Measurements from ENCODE around the gene DDX23.

The DDX23 gene

DNA sequence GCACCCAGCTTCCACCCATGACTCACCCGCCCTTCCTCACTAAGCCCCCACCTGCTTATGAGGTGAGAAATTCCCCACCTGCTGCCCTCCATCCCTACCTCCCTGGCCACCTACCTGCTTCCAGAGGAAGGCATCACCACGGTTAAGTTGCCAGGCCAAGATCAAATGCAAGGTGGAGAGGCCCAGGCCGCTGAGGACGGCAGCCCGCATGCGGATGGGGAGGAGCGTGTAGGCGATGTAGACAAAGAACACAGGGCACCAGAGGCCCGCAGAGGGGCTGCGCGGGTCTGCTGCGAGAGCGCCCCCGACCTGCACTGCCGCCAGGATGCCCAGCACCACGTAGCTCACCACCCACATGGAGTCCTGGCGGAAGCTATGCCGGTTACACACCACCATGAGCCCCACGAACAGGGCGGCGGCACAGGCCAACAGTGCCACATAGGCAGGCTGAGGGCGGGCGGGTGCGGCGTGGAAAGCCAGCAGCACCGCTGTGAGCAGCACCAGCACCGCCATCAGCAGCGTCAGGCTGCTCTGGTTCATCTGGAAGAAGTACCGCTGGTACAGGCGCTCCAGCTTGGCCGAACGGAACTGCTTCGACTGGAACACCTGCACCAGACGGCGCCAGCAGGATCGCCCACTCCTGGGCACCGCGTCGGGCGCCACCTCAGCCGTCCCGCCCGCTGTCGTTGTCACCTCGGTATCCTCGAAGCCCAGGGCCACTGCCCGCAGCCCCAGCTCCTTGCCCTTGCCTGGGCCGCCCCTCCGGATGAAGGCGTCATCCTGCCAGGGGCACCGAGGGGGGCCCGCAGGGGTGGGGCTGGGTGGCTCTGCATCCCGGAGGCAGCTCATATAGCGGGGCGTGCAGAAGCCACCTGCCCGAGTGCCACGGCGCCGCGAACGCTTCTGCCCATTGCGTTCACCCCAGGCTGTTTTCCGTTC is 69.2 kb downstream of the DDX23 start:
- no peaks in the 10 kb centered on the region for H3K9me2 ChIP-seq (ENCODE audit: low read depth, low read length)
- no peak for TF ChIP-seq CTCF (IDR thresholded peaks at IDR 0.05; ENCODE audit: low read length)
- TF ChIP-seq EZH2 (IDR thresholded peaks at IDR 0.05; ENCODE audit: borderline replicate concordance, low read length) = no peak
- no peaks in the 10 kb centered on the region for H4K20me1 ChIP-seq (ENCODE audit: insufficient read depth, low read length)
- no peaks in the 10 kb centered on the region for H3K79me2 ChIP-seq (ENCODE audit: insufficient read depth, low read length)
- no peak overlapping the region for H3K4me3 ChIP-seq (ENCODE audit: low read depth, low read length, poor library complexity, severe bottlenecking)
- no peaks in the 10 kb centered on the region for H3F3A ChIP-seq (ENCODE audit: insufficient read depth, low read length)
- no peaks in the 10 kb centered on the region for H3K4me1 ChIP-seq (ENCODE audit: insufficient read depth, low read length, severe bottlenecking)
- H3K4me2 ChIP-seq (ENCODE audit: low read length) = no peak overlapping the region
- no peak overlapping the region for H3K27ac ChIP-seq (ENCODE audit: low read depth, low read length, poor library complexity, severe bottlenecking)
- H2AFZ ChIP-seq (ENCODE audit: low read length) = no peak overlapping the region
- no peaks in the 10 kb centered on the region for H3K36me3 ChIP-seq (ENCODE audit: insufficient read depth, low read length)
- no peak overlapping the region for H3K9ac ChIP-seq (ENCODE audit: low read length)
- H3K9me3 ChIP-seq (ENCODE audit: low read length) = no peaks in the 10 kb centered on the region
- peaks cover 14% of the 10 kb centered on the region; the same call in 1 of the 2 replicates for H3K27me3 ChIP-seq (ENCODE audit: insufficient read depth, low read length)

DNA sequence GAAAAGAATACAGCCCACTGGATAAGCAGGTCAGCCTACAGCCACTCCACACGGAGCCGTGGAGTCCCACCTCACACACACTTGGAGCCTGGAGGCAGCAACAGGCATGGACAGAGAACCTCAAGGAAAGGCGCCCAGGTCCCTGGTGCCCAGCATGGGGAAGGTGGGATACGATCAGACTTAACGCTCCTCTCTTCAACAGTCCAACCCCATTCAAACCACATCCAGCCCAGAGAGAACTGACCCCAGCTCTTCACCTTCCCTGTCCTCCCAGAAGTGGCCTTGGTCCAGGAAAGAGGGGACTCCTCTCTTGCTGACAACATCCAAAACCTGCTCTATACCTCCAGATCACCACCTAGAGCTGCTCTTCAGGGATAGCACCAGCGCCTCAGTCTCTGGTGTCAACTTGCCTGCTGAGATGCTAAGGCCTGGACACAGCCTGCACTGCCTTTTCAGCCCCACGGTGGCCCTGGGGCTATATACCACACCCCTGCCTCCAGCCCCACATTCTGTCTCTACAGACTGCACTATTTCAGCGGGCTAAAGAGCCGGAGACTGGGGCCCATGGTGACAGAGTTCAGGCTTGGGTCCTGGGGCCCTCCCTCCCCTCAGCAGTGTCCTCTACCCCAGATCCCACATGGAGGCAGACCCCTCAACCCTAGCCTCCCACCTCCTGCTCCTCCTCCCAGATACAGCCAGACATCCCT is 70.1 kb downstream of the DDX23 start:
- peaks cover 14% of the 10 kb centered on the region; the same call in 1 of the 2 replicates for H3K27me3 ChIP-seq (ENCODE audit: insufficient read depth, low read length)
- TF ChIP-seq CTCF (IDR thresholded peaks at IDR 0.05; ENCODE audit: low read length) (no peak), EZH2 (IDR thresholded peaks at IDR 0.05; ENCODE audit: borderline replicate concordance, low read length) (no peak)
- H3K4me1 ChIP-seq (ENCODE audit: insufficient read depth, low read length, severe bottlenecking) = no peaks in the 10 kb centered on the region
- no peaks in the 10 kb centered on the region for H3K9me3 ChIP-seq (ENCODE audit: low read length)
- H2AFZ ChIP-seq (ENCODE audit: low read length) = no peak overlapping the region
- H3K9ac ChIP-seq (ENCODE audit: low read length) = no peak overlapping the region
- no peaks in the 10 kb centered on the region for H3K79me2 ChIP-seq (ENCODE audit: insufficient read depth, low read length)
- H3K9me2 ChIP-seq (ENCODE audit: low read depth, low read length) = no peaks in the 10 kb centered on the region
- H4K20me1 ChIP-seq (ENCODE audit: insufficient read depth, low read length) = no peaks in the 10 kb centered on the region
- no peak overlapping the region for H3K4me2 ChIP-seq (ENCODE audit: low read length)
- no peaks in the 10 kb centered on the region for H3K36me3 ChIP-seq (ENCODE audit: insufficient read depth, low read length)
- no peak overlapping the region for H3K27ac ChIP-seq (ENCODE audit: low read depth, low read length, poor library complexity, severe bottlenecking)
- H3F3A ChIP-seq (ENCODE audit: insufficient read depth, low read length) = no peaks in the 10 kb centered on the region
- no peak overlapping the region for H3K4me3 ChIP-seq (ENCODE audit: low read depth, low read length, poor library complexity, severe bottlenecking)

GRCh38 chr12:48780381-48781025 is 71.5 kb downstream of the DDX23 start:
- Histone ChIP-seq H3K27me3 (ENCODE audit: insufficient read depth, low read length) (peaks cover 14% of the 10 kb centered on the region; the same call in 1 of the 2 replicates), H3K4me3 (ENCODE audit: low read depth, low read length, poor library complexity, severe bottlenecking) (no peak overlapping the region), H3K9me2 (ENCODE audit: low read depth, low read length) (no peaks in the 10 kb centered on the region), H3K36me3 (ENCODE audit: insufficient read depth, low read length) (no peaks in the 10 kb centered on the region), H3K79me2 (ENCODE audit: insufficient read depth, low read length) (no peaks in the 10 kb centered on the region), H3F3A (ENCODE audit: insufficient read depth, low read length) (no peaks in the 10 kb centered on the region), H3K9ac (ENCODE audit: low read length) (no peak overlapping the region), H3K27ac (ENCODE audit: low read depth, low read length, poor library complexity, severe bottlenecking) (no peak overlapping the region), H3K4me1 (ENCODE audit: insufficient read depth, low read length, severe bottlenecking) (no peaks in the 10 kb centered on the region), H2AFZ (ENCODE audit: low read length) (no peak overlapping the region), H3K4me2 (ENCODE audit: low read length) (no peak overlapping the region), H3K9me3 (ENCODE audit: low read length) (no peaks in the 10 kb centered on the region), H4K20me1 (ENCODE audit: insufficient read depth, low read length) (no peaks in the 10 kb centered on the region)
- TF ChIP-seq CTCF (IDR thresholded peaks at IDR 0.05; ENCODE audit: low read length) = no peak
- TF ChIP-seq EZH2 (IDR thresholded peaks at IDR 0.05; ENCODE audit: borderline replicate concordance, low read length) = no peak

Data from OCI-LY1 (cell line).